Activated naive CD8-positive, alpha-beta T cell treated with anti-CD3 and anti-CD28 coated beads for 36 hours (primary cell): ENCODE data around the gene NAP1L5. TPM values are rescaled to one million over a fixed set of nuclear protein-coding genes. Genes with fewer than 3 reads are reported as not detected.

ENCODE experiments used
- DNase-seq: peaks from one replicate; pipeline ENCODE4 v3.0.0; 2021
- H3K27ac Mint-ChIP-seq: one replicate; pipeline ENCODE4 v1.8.0; 2022; ENCODE audit warnings: mild to moderate bottlenecking, moderate library complexity, mixed read lengths
- H3K27me3 Mint-ChIP-seq: one replicate; pipeline ENCODE4 v1.8.0; 2022; ENCODE audit warnings: mild to moderate bottlenecking, mixed read lengths
- H3K36me3 Mint-ChIP-seq: one replicate; pipeline ENCODE4 v1.8.0; 2021; ENCODE audit warnings: mild to moderate bottlenecking, mixed read lengths
- H3K4me1 Mint-ChIP-seq: one replicate; pipeline ENCODE4 v1.8.0; 2021; ENCODE audit warnings: mixed read lengths
- H3K4me3 Mint-ChIP-seq: one replicate; pipeline ENCODE4 v1.8.0; 2022; ENCODE audit warnings: mild to moderate bottlenecking, moderate library complexity, mixed read lengths
- H3K9me3 Mint-ChIP-seq: one replicate; pipeline ENCODE4 v1.8.0; 2022; ENCODE audit warnings: mixed read lengths
- total RNA-seq, 2 experiments: library from RNA; stranded (reverse); gene quantifications; one replicate each; pipeline ENCODE4 v1.2.3, GENCODE V29; 2021

NAP1L5 gene
- total RNA-seq, 2 experiments from 2014 or later, result 8.2 to 8.4 TPM

DNA sequence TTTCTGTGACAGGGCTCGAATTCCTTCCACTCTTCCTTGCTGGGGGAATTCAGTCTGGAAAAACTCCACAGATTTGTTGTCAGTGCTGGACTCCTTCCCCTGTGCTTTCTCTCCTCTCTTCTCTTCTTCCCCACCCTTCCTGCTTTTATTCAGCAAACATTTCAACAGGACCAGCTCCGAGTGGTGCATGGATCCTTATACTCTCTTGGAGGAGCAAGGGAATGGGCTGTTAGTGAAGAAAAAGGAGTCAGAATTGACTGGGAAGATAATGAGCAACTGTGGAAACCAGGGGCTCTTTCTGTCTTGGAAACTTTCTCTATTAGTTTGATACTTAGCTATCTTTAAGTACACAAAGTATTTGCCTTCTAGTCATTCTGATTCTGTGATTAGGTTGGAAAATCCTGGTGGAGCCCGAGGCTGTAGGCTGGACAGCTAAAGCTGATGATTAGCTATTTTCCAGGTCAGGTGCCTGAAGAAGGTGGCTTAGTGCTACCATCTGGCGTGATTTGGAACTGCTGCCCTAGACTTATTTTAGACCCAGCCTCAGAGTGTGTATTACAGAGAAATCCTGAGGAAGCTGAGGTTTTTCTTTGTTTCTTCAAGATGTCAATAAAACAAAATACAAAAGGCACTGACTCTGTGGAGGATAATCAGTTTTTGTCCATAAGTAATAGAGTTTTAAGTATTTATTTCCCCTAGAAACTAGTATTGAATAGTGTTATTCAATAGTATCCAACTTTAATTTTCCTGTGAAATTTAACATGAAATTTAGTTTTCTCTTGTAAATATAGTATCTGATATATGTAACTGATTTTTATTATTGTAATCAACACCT, 38.4 kb downstream of the NAP1L5 start:
- H3K4me3 Mint-ChIP-seq, result no peak overlapping the region
- no peaks in the 10 kb centered on the region for H3K27me3 Mint-ChIP-seq
- H3K9me3 Mint-ChIP-seq, result no peaks in the 10 kb centered on the region
- peak; percentile 11 for DNase-seq
- H3K36me3 Mint-ChIP-seq, result peaks cover 26% of the 10 kb centered on the region
- no peak overlapping the region for H3K27ac Mint-ChIP-seq
- peaks cover 18% of the 10 kb centered on the region for H3K4me1 Mint-ChIP-seq

DNA sequence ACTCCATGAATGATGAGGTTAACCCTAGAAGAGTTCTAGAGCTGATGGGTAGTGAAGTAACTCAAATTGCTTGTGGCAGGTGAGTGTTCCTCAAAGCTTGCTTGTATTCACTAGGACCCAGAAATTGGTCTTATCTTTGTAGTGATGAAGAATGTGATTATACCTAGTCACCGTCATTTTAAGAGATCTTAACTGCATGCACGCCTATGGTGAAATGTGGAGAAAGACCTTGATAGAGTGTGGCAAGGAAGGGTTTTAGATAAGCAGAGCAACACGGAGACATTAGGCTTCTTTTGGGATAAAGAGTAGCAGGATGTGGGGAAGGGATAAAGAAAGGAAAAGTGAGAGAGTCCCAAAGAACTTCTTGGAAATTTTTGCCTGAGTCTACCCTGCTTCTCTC, 42.4 kb downstream of the NAP1L5 start:
- H3K27ac Mint-ChIP-seq, result no peak overlapping the region
- peaks cover 21% of the 10 kb centered on the region for H3K36me3 Mint-ChIP-seq
- H3K4me1 Mint-ChIP-seq, result peaks cover 24% of the 10 kb centered on the region
- H3K27me3 Mint-ChIP-seq, result no peaks in the 10 kb centered on the region
- DNase-seq, result no peak
- no peaks in the 10 kb centered on the region for H3K9me3 Mint-ChIP-seq
- H3K4me3 Mint-ChIP-seq, result no peak overlapping the region

DNA sequence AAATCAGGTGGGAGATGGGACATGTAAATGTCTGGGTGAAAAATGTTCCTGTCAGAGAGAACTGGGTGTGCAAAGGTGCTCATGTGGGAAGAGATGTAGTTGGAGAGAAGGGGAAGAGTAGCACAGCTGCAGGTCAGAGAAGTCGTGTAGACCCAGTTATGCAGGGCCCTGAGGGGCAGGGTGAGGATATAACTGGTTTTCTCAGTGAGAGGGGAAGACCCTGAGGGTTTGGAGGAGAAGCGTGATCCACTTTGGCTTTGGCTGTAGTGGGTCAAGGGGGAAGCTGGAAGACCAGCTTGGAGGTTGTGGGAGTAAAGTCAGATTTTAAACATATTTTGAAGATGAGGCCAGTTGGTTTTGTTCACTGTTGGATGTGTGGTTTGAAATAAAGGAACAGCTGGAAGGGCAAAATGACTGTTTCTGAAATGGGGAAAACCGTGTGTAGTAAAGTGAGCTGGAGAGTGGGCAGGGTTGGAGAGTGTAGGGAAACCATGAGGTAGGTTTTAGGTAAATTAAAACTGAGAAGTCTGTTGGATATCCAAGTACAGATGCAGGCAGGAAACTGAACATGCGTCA, 44.2 kb downstream of the NAP1L5 start:
- no peak for DNase-seq
- no peaks in the 10 kb centered on the region for H3K9me3 Mint-ChIP-seq
- H3K27ac Mint-ChIP-seq, result peak overlapping the region; percentile 1
- H3K27me3 Mint-ChIP-seq, result no peaks in the 10 kb centered on the region
- H3K4me3 Mint-ChIP-seq, result no peak overlapping the region
- H3K36me3 Mint-ChIP-seq, result peaks cover 24% of the 10 kb centered on the region
- peaks cover 31% of the 10 kb centered on the region for H3K4me1 Mint-ChIP-seq

DNA sequence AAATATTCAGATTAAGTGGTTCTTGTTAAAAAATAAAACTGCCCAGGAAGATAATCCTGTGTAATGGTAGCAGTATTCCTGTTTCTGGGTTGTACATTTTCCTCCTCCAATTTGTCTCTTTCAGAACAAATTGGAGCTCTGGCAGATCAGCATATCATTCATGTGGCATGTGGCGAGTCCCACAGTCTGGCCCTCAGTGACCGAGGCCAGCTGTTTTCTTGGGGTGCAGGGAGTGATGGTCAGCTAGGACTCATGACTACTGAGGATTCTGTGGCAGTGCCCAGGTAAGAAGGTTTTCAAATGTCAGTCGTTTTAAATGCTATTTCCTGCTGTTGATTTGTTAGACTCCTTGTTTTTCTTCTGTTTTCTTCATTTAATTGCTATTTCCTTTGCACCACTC, 47.9 kb downstream of the NAP1L5 start:
- peaks cover 53% of the 10 kb centered on the region for H3K4me1 Mint-ChIP-seq
- H3K27me3 Mint-ChIP-seq, result no peaks in the 10 kb centered on the region
- no peak overlapping the region for H3K4me3 Mint-ChIP-seq
- H3K36me3 Mint-ChIP-seq, result peaks cover 5% of the 10 kb centered on the region
- DNase-seq, result no peak
- no peaks in the 10 kb centered on the region for H3K9me3 Mint-ChIP-seq
- H3K27ac Mint-ChIP-seq, result no peak overlapping the region

DNA sequence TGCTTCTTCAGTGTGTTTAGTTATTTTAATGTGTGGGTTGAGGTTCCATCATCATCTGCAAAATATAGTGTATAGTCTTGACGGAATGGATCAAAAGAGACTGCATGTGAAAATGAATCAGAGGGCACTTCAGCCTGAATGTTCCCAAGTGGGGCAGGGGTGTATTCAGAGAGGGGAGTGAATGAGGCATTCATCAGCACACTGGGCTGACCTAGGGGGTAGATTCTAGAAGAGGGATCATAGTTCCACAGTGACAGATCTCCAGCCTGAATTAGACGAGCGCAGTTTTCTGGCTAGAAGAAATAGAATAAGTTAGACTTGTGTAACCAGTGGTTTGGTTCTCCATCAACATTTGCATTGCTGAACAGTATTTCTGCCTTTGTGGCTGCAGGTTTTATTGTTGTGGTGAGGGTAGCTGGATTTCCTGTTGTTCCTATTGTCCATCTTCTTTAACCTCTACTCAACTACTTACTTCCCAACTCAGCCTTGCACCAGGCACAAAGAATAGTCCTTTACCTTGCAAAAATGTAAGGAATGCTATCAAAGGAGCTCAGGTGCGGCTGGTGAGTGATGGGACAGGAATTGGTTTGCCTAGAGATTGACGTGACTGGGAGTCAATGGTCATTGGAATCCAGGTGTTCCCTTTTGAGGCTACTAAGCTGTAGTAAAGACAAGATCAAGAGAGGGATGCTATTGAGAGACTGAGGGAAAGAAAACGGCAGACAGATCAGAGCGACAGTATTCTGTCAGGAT, 50.9 kb downstream of the NAP1L5 start:
- H3K4me1 Mint-ChIP-seq, result peaks cover 43% of the 10 kb centered on the region
- no peak overlapping the region for H3K27ac Mint-ChIP-seq
- H3K27me3 Mint-ChIP-seq, result no peaks in the 10 kb centered on the region
- H3K4me3 Mint-ChIP-seq, result no peak overlapping the region
- H3K36me3 Mint-ChIP-seq, result peaks cover 16% of the 10 kb centered on the region
- H3K9me3 Mint-ChIP-seq, result peaks cover 5% of the 10 kb centered on the region
- no peak for DNase-seq

DNA sequence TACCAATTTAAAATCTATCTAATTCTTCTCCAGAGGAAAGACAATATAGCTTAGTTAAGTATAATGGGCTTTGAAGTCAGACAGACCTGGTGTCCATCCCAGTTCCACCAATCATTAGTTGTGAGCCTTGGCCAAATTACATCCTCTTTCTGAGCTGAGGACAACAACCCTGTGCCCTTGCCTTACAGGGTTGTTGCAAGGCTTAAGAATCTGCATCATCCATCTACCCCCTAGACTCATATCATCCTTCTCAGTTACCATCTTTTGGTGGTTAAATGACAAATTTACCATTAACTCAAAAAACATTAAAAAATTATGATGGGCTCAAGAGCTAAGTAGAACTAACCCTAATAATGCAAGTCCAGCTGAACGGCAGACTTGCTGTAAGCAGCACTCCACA, 51.6 kb downstream of the NAP1L5 start:
- Mint-ChIP-seq H3K27ac (no peak overlapping the region), H3K9me3 (peaks cover 8% of the 10 kb centered on the region), H3K4me3 (no peak overlapping the region), H3K27me3 (no peaks in the 10 kb centered on the region), H3K36me3 (peaks cover 16% of the 10 kb centered on the region), H3K4me1 (peaks cover 43% of the 10 kb centered on the region)
- DNase-seq, result no peak

Other genes starting within 250 kb of the NAP1L5 start
- 10 to 100 TPM; 10.7 to 12.2 TPM for gene HERC5, start 240.7 kb downstream of the NAP1L5 start, total RNA-seq
- gene PYURF, start 174.1 kb downstream of the NAP1L5 start, total RNA-seq, result 10 to 100 TPM; 64.3 to 66.4 TPM
- 10 to 100 TPM; 39.4 to 42.6 TPM for gene HERC3, start 105.3 kb downstream of the NAP1L5 start, total RNA-seq